Breast epithelium (tissue), 4 donors: Measurements from ENCODE around the gene DCAF8. TPM values are rescaled to one million over a fixed set of nuclear protein-coding genes. Genes with fewer than 3 reads are reported as not detected.

ENCODE experiments used
- DNase-seq, 2 donors: peaks; one replicate each; pipeline ENCODE4 v3.0.0-alpha.2; 2019; ENCODE audit warnings: low spot score in 2 of 2
- H3K27ac ChIP-seq, 2 donors: fragments of 200-600 bp; sonication (generic) in 1 of 2; one replicate each; pipeline ENCODE4 v1.5.1; 2016 to 2019; ENCODE audit warnings: mild to moderate bottlenecking in 1 of 2
- H3K27me3 ChIP-seq, 2 donors: fragments of 200-600 bp; sonication (generic) in 1 of 2; one replicate each; pipeline versions ENCODE4 v1.5.1 to v1.6.0; 2017 to 2019; ENCODE audit warnings: control low read depth in 1 of 2, mild to moderate bottlenecking in 1 of 2
- H3K36me3 ChIP-seq: fragments of 200-600 bp; one replicate; pipeline ENCODE4 v1.5.1; 2019
- H3K4me1 ChIP-seq, 2 donors: fragments of 200-600 bp; sonication (generic); one replicate each; pipeline ENCODE4 v1.5.1; 2016 to 2019; ENCODE audit warnings: control low read depth in 1 of 2
- H3K4me3 ChIP-seq, 3 donors: fragments of 200-600 bp; sonication (generic); 1 replicate in 2 of 3; 2 replicates in 1 of 3; pipeline ENCODE4 v1.5.1; 2016 to 2019; ENCODE audit warnings: mild to moderate bottlenecking in 3 of 3, moderate library complexity in 2 of 3
- H3K9me3 ChIP-seq, 2 donors: fragments of 200-600 bp; sonication (generic) in 1 of 2; one replicate each; pipeline ENCODE4 v1.5.1; 2016 to 2019; ENCODE audit warnings: control low read depth in 1 of 2
- CTCF ChIP-seq, 3 donors: fragments of 450-650 bp; IDR thresholded peaks; one replicate each; pipeline ENCODE4 v1.5.1; 2016 to 2017; ENCODE audit warnings: antibody characterized with exemption in 3 of 3, mild to moderate bottlenecking in 3 of 3, moderate library complexity in 3 of 3
- POLR2A ChIP-seq: fragments of 450-650 bp; IDR thresholded peaks from one replicate; pipeline ENCODE4 v1.6.1; 2016; ENCODE audit warnings: antibody characterized with exemption, mild to moderate bottlenecking, moderate library complexity
- POLR2AphosphoS5 ChIP-seq, 3 donors: sonication (generic); formaldehyde crosslinking; IDR thresholded peaks; one replicate each; pipeline ENCODE4 v1.6.1; 2017; ENCODE audit warnings: antibody characterized with exemption in 3 of 3
- intact Hi-C: fragments of 100-400 bp; cut with DNase I; formaldehyde crosslinking; loops from one replicate; pipeline ENCODE4 v1.15.1; 2023; ENCODE audit warnings: low total_unique reads
- total RNA-seq, 3 donors: library from RNA; depleted of rRNA; stranded (reverse); fragments of >200 nt; gene quantifications; one replicate each; pipeline ENCODE4 v1.1.0, GENCODE V29; 2016

The DCAF8 gene
- total RNA-seq, 3 donors from 2014 or later, result 161 to 195 (median 161) TPM

DNA sequence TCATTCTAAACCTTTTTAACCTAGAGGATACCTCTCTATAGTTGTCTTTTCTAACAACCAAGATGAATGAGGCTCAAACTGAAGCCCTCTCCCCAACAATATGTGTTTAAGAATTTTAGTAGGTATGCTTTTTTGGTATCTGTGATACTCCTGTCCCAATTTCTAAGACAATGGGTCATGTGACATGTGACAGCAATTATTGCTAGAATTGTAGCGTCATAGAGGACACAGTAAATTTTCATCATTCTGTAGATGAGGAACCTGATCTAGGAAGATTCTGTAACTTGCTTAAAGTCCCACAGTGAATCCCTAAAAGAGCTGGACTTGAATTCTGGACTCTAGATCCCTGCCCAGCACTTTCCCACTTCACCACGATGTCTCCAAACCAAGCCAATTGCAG lies 83.6 kb downstream of the DCAF8 start:
- no peaks in the 10 kb centered on the region for H3K9me3 ChIP-seq
- intact Hi-C loops, result no loop called here
- TF ChIP-seq CTCF (IDR thresholded peaks at IDR 0.05), result no peak
- no peak for TF ChIP-seq POLR2AphosphoS5 (IDR thresholded peaks at IDR 0.05)
- no peak for TF ChIP-seq POLR2A

DNA sequence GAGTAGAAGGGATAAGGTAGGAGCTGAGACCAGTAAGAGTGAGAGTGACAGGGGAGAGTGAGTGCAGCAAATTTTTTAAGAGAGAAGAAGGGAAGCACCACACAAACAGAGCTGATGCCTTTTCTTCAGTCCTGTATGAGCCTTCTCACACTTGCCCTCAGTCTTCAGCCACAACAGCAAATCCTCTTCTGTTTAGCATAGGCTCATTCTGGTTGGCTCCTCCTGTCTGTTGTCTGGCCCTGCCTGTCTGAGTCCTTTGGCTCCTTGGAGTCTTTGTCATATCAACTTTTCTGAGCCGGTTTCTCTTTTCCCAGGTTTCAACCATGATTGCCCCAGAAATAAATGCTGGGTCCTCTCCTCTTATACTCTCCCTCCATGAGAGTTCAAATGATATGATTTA lies 84.7 kb downstream of the DCAF8 start:
- H3K27ac ChIP-seq, result no peak overlapping the region
- no peaks in the 10 kb centered on the region for H3K4me1 ChIP-seq
- TF ChIP-seq POLR2AphosphoS5 (IDR thresholded peaks at IDR 0.05), result no peak
- TF ChIP-seq POLR2A, result no peak
- no peak for TF ChIP-seq CTCF (IDR thresholded peaks at IDR 0.05)
- intact Hi-C loops, result no loop called here
- no peaks in the 10 kb centered on the region for H3K27me3 ChIP-seq
- H3K9me3 ChIP-seq, result no peaks in the 10 kb centered on the region
- DNase-seq, result no peak
- H3K4me3 ChIP-seq, result no peak overlapping the region
- no peaks in the 10 kb centered on the region for H3K36me3 ChIP-seq

More for the DNA sequence above, 83.6 kb downstream of the DCAF8 start:
- Histone ChIP-seq H3K36me3 (no peaks in the 10 kb centered on the region), H3K27ac (no peak overlapping the region), H3K4me1 (no peaks in the 10 kb centered on the region), H3K4me3 (no peak overlapping the region), H3K27me3 (no peaks in the 10 kb centered on the region)
- DNase-seq, result no peak

GRCh38 chr1:160177231-160177630 lies 85.1 kb downstream of the DCAF8 start:
- H3K9me3 ChIP-seq, result no peaks in the 10 kb centered on the region
- TF ChIP-seq POLR2AphosphoS5 (IDR thresholded peaks at IDR 0.05) (no peak), CTCF (IDR thresholded peaks at IDR 0.05) (no peak), POLR2A (no peak)
- H3K36me3 ChIP-seq, result no peaks in the 10 kb centered on the region
- no peak overlapping the region for H3K4me3 ChIP-seq
- no peaks in the 10 kb centered on the region for H3K4me1 ChIP-seq
- no peaks in the 10 kb centered on the region for H3K27me3 ChIP-seq
- H3K27ac ChIP-seq, result no peak overlapping the region
- intact Hi-C loops, result no loop called here
- DNase-seq, result no peak

GRCh38 chr1:160171980-160172379 lies 90.4 kb downstream of the DCAF8 start:
- H3K4me3 ChIP-seq, result no peak overlapping the region
- no peaks in the 10 kb centered on the region for H3K36me3 ChIP-seq
- H3K27me3 ChIP-seq, result no peaks in the 10 kb centered on the region
- no peak for DNase-seq
- H3K27ac ChIP-seq, result no peak overlapping the region
- H3K9me3 ChIP-seq, result no peaks in the 10 kb centered on the region
- no peaks in the 10 kb centered on the region for H3K4me1 ChIP-seq
- intact Hi-C loops, result no loop called here
- no peak for TF ChIP-seq CTCF (IDR thresholded peaks at IDR 0.05)
- TF ChIP-seq POLR2AphosphoS5 (IDR thresholded peaks at IDR 0.05), result no peak
- TF ChIP-seq POLR2A, result no peak

DNA sequence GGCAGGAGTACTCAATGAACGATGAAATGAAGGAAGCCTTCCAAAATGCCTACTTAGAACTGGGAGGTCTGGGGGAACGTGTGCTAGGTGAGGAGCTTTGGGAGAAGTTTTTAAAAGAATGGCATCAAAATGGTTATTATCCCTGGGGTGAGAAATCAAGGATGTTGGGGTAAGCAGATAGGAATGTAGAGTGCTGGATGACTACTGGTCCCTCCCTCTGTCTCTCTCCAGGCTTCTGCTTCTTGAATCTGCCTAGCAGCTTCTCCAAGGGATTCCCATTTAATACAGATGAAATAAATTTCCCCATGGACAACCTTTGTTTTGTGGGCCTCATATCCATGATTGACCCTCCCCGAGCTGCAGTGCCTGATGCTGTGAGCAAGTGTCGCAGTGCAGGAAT lies 91.0 kb downstream of the DCAF8 start:
- no peaks in the 10 kb centered on the region for H3K9me3 ChIP-seq

More for the DNA sequence above, 91.0 kb downstream of the DCAF8 start:
- TF ChIP-seq POLR2A, result no peak
- TF ChIP-seq POLR2AphosphoS5 (IDR thresholded peaks at IDR 0.05), result no peak
- no peak for TF ChIP-seq CTCF (IDR thresholded peaks at IDR 0.05)
- no peaks in the 10 kb centered on the region for H3K4me1 ChIP-seq
- H3K27me3 ChIP-seq, result no peaks in the 10 kb centered on the region
- DNase-seq, result no peak
- no peaks in the 10 kb centered on the region for H3K36me3 ChIP-seq
- H3K27ac ChIP-seq, result no peak overlapping the region
- H3K4me3 ChIP-seq, result no peak overlapping the region
- intact Hi-C loops, result no loop called here
